Right cardiac atrium (tissue), 5 donors: Measurements from ENCODE around the gene FKBP6. TPM values are rescaled to one million over a fixed set of nuclear protein-coding genes. Genes with fewer than 3 reads are reported as not detected.
"Not testable (repeated sequence)": the region's sequence is repeated elsewhere in the genome, so short reads cannot be mapped to it uniquely, and the experiment has no call there.

Source experiments
- ATAC-seq, 2 donors: fragments of 200-7000 bp; cut with Tn5 transposase; one replicate each; pipeline versions ENCODE4 v1.8.0 to v1.9.1; 2020; ENCODE audit warnings: moderate library complexity in 2 of 2, mild to moderate bottlenecking in 1 of 2
- DNase-seq, 3 donors: peaks; one replicate each; pipeline ENCODE4 v3.0.0-alpha.2; 2020
- H3K27ac ChIP-seq: one replicate; pipeline ENCODE4 v1.5.1; 2013; ENCODE audit warnings: mild to moderate bottlenecking, low read length, control low read depth, moderate library complexity
- H3K27me3 ChIP-seq: one replicate; pipeline ENCODE4 v1.6.1; 2013; ENCODE audit not compliant: control insufficient read depth, insufficient read depth
- H3K4me1 ChIP-seq: one replicate; pipeline ENCODE4 v1.6.1; 2013; ENCODE audit warnings: low read length; ENCODE audit not compliant: control insufficient read depth, insufficient read depth
- H3K4me3 ChIP-seq: one replicate; pipeline ENCODE4 v1.5.1; 2013; ENCODE audit warnings: low read length, control low read depth
- H3K9me3 ChIP-seq: one replicate; pipeline ENCODE4 v1.6.1; 2013; ENCODE audit warnings: low read length; ENCODE audit not compliant: control insufficient read depth
- whole genome bisulfite sequencing: extraction: QIAGEN DNeasy Blood & Tissue Kit; methylation state at CpG from one replicate; pipeline ENCODE4 v1.1.7; 2013; 5-methylcytosine and 5-hydroxymethylcytosine counted together
- intact Hi-C, 4 donors: fragments of 100-400 bp; cut with DNase I; formaldehyde crosslinking; loops; one replicate each; pipeline versions ENCODE4 v1.11.0 to v1.14.0; 2022 to 2023
- polyA plus RNA-seq: library from polyadenylated mRNA; stranded (reverse); fragments of 200-250 nt; gene quantifications from one replicate; pipeline ENCODE4 v1.2.3, GENCODE V29; 2013
- total RNA-seq, 4 donors: library from RNA; stranded (reverse); fragmentation: NEBNext Ultra II Directional; extraction: Animal tissue kit (Norgen Biotek cat#: 25700); gene quantifications; one replicate each; pipeline ENCODE4 v1.2.1, GENCODE V29; 2021
- donor health status: healthy with polysubstance abuse.
- donor health status: DM: no; HTN: yes; CAD: no.
- donor health status: DM: no; HTN: no; CAD: no.
- donor health status: DM: no; HTN: yes; CAD: no; lungs with severe emphysema.
- donor health status: DM: yes; HTN: yes; CAD: no.

FKBP6 gene
- total and polyA plus RNA-seq, 5 donors, result not detected

DNA sequence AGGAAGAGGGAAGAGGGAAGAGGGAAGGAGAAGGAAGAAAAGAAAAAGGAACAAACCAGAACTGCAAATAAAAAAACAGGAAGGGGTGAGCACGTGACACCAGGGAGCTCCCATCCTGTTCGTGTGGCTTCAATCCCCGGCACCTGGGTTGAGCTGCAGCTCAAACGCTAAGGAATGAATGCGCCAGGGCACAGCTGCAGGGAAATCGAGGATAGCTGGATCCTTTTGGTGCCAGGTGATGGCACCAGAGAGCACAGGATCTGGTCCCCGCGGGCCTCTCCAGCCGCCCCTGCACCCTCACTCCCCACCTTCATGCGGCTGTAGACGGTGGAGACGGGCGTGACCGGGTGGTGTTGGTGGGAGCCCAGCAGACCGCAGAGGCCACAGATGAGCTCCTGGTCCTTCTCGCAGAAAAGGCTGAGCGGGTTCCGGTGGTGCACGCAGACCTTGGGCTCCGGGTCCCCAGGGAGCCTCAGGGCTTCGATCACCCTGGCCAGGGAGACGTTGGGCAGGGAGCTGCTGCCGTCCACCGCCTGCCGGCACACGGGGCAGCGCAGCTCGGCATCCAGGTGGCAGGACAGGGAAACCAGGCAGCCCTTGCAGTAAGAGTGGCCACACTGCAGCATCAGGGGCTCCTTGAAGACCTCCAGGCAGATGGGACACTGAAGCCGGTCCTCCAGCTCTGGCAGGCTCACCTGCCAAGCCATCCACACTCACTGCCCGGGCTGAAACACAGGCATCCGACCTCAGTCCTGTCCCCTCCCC is 3.7 kb upstream of the FKBP6 start:
- H3K27ac ChIP-seq, intact Hi-C loops, H3K4me1 ChIP-seq, H3K4me3 ChIP-seq, H3K27me3 ChIP-seq, H3K9me3 ChIP-seq: not testable (repeated sequence)
- DNase-seq (peak; percentile 32 to 69 (median 69)), ATAC-seq (peak; percentile 55 to 64)
- 13% methylated on average over 28 of the region's 31 CpGs for WGBS

DNA sequence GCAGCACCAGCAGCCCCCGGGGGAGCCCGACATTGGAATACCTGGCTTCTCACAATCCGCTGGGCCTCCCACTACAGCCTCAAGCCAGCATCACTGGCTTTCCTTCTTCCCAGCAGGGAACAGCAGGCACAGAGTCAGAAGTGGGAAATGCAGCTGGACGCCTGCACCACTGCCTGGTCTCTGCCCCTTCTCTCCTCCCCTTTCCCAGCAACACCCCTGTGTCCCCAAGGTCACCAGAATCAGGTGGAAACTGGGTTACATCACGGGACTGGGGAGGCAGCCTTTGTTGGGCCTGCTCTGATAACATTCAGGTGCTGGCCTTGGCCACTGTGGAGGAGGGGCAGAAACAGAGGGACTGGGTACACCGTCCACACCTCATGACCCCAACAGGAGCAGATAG is 2.5 kb upstream of the FKBP6 start:
- DNase-seq, H3K4me3 ChIP-seq, H3K27me3 ChIP-seq, H3K27ac ChIP-seq, intact Hi-C loops, ATAC-seq, H3K4me1 ChIP-seq, H3K9me3 ChIP-seq: not testable (repeated sequence)
- WGBS, result 86% methylated on average over 6 of the region's 6 CpGs

DNA sequence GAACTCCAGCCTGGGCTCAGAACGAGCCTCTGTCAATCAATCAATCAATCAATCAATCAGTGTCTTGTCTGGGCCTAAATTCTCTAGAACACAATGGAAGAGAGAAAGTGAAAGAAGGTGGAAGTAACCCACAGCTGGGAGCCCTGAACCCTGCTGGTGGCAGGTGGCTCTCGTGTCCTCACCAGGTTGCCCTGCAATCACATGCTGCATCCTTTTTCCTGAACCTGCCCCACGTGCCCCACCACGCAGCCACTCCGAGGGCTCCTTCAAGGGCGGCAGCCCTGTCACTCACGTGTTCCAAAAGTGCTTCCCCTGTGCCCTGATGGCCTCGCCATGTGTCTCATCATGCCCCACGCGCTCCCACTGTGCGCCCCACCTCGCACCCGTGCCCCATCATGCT is 512 bp upstream of the FKBP6 start:
- H3K9me3 ChIP-seq, intact Hi-C loops, H3K4me1 ChIP-seq, H3K27me3 ChIP-seq, DNase-seq, H3K4me3 ChIP-seq, ATAC-seq, H3K27ac ChIP-seq: not testable (repeated sequence)
- WGBS, result 90% methylated on average over 10 of the region's 13 CpGs

DNA sequence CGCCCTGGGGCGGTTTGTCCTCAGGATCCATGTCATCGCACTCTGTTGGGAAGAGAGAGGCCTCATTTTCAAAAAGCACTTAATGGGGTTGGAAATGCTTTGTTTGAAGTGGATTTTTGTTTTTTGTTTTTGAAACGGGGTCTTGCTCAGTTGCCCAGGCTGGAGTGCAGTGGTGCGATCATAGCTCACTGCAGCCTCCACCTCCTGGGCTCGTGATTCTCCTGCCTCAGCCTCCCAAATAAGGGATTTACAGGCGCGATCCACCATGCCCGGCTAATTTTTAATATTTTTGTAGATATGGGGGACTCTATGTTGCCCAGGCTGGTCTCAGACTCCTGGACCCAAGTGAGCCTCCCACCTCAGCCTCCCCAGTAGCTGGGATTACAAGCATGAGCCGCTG is 735 bp downstream of the FKBP6 start:
- 96% methylated on average over 10 of the region's 10 CpGs for WGBS
- Histone ChIP-seq H3K9me3 (no peaks in the 10 kb centered on the region), H3K4me1 (no peaks in the 10 kb centered on the region), H3K4me3 (no peak overlapping the region), H3K27me3 (no peaks in the 10 kb centered on the region), H3K27ac (no peak overlapping the region)
- ATAC-seq, result no peak
- intact Hi-C loops, result no loop called here
- DNase-seq, result no peak

DNA sequence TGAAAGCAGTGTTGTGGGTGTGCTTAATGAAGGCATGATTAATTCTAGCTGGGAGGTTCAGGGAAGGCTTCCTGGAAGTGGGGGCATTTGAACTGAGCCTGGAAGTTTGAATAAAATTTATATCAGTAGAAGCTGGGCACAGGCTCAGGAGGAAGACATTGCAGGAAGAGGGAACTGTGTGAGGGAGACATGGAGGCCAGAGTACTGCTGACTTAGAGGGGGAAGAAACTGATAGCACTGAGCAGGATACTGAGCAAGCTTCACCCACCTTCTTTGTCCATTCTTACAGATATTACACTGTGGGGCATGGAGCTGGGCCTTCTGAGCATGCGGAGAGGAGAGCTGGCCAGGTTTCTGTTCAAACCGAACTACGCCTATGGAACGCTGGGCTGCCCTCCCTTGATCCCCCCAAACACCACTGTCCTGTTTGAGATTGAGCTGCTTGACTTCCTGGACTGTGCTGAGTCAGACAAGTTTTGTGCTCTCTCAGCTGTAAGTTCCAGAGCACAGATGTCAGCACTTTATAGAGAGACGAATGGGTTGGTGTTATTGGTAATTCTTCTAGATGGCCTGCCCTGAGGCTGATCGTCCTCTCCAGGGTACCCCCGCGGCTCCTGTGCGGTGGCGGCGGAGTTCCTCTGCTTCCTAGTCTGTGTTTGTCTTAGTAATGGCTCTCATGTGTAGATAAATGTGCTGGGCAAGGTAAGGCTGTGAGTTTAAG is 2.1 kb downstream of the FKBP6 start:
- Histone ChIP-seq H3K9me3 (no peaks in the 10 kb centered on the region), H3K4me3 (no peak overlapping the region), H3K27ac (no peak overlapping the region), H3K27me3 (no peaks in the 10 kb centered on the region), H3K4me1 (no peaks in the 10 kb centered on the region)
- intact Hi-C loops, result loop anchor here in 1 of 4 donors (10.0 kb wide), 1 partner anchor 125 kb away; no protein-coding TSS in a partner anchor
- ATAC-seq (peak; percentile 71 to 73), DNase-seq (no peak)
- WGBS, result 27% methylated on average over 11 of the region's 11 CpGs

DNA sequence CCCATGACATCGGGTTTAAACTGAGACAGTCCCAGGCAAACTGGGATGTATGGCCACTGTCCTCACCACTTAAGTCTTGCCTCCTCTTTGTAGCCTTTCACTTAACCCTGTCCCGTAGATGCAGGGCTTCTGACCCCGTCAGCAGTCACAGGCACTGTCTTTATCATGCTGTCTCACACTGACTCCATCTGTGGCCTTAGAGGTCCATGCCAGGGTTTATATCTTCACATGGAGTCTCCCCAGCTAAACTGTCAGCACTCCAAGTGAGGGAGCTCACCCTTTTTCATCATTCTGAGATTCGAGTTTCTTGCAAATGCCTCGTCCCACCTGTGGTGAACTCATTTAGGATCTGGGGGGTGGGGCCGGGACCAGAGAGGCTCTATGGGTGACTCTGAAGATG is 2.8 kb downstream of the FKBP6 start:
- Histone ChIP-seq H3K4me3 (no peak overlapping the region), H3K27ac (no peak overlapping the region), H3K4me1 (no peaks in the 10 kb centered on the region), H3K27me3 (no peaks in the 10 kb centered on the region), H3K9me3 (no peaks in the 10 kb centered on the region)
- DNase-seq (no peak), ATAC-seq (no peak)
- intact Hi-C loops, result loop anchor here in 1 of 4 donors (10.0 kb wide), 1 partner anchor 124 kb away; no protein-coding TSS in a partner anchor
- WGBS, result 55% methylated on average over 6 of the region's 6 CpGs

DNA sequence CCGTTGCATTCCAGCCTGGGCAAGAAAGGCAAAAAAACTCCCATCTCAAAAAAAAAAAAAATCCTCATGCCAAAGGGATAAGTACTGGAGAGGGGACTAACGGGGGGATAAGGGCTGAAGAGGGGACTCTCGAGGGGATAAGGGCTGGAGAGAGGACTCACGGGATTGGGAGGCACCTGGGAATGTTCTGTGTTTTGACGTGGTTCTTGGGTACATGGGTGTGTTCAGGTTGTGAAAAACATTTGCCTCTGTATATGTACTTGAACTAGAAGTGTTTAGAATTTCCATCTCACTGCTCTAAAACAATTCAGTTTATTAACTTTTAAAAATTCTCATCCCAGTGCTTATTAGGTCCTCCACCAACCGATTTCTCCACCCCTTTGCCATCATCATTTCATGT is 4.5 kb downstream of the FKBP6 start:
- Histone ChIP-seq H3K9me3 (no peaks in the 10 kb centered on the region), H3K4me3 (no peak overlapping the region), H3K27ac (no peak overlapping the region), H3K27me3 (no peaks in the 10 kb centered on the region), H3K4me1 (no peaks in the 10 kb centered on the region)
- ATAC-seq (no peak), DNase-seq (no peak)
- intact Hi-C loops, result loop anchor here in 1 of 4 donors (10.0 kb wide), 1 partner anchor 122 kb away; no protein-coding TSS in a partner anchor
- 73% methylated on average over 6 of the region's 6 CpGs for WGBS

DNA sequence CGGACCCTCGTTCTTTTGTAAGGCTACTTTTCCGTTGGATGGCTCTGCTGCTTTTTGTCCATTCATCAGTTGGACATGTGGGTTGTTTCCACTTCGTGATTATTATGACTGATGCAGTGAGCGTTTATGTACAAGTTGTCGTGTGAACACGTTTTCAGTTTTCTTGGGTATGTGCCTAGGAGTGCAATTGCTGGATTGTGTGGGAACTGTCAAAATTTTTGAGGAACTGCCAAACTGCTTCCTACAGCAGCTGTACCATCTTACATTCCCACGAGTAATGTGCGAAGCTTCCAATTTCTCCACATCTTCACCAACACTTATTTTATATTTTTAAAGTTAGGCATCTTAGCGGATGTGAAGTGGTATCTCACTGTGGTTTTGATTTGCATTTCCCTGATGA is 10.4 kb downstream of the FKBP6 start:
- ATAC-seq, result no peak
- DNase-seq, result no peak
- Histone ChIP-seq H3K27me3 (no peaks in the 10 kb centered on the region), H3K27ac (no peak overlapping the region), H3K9me3 (no peaks in the 10 kb centered on the region), H3K4me3 (no peak overlapping the region), H3K4me1 (no peaks in the 10 kb centered on the region)
- intact Hi-C loops, result loop anchor here in 1 of 4 donors (10.0 kb wide), 1 partner anchor 116 kb away; no protein-coding TSS in a partner anchor
- 55% methylated on average over 10 of the region's 10 CpGs for WGBS

DNA sequence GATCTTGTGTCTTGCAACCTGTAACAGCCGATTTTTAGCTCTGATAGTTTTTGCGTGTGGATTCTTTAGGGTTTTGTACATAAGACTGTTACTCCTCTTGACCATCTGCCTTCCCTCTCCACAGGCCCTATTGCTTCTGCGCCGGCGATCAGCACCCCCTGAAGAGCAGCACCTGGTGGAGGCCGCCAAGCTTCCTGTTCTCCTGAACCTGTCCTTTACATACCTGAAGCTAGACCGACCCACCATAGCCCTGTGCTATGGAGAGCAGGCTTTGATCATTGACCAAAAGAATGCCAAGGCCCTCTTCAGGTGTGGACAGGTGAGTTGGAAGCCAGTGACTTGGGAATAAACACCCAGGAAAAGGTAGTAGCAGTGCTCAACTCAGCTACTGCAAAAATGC is 12.6 kb downstream of the FKBP6 start:
- intact Hi-C loops, result loop anchor here in 2 of 4 donors (5.0 to 10.0 kb wide), 2 partner anchors 104 to 112 kb away; no protein-coding TSS in a partner anchor
- Histone ChIP-seq H3K27ac (no peak overlapping the region), H3K4me3 (no peak overlapping the region), H3K4me1 (no peaks in the 10 kb centered on the region), H3K9me3 (no peaks in the 10 kb centered on the region), H3K27me3 (no peaks in the 10 kb centered on the region)
- ATAC-seq, result no peak
- WGBS, result 68% methylated on average over 7 of the region's 7 CpGs
- no peak for DNase-seq

DNA sequence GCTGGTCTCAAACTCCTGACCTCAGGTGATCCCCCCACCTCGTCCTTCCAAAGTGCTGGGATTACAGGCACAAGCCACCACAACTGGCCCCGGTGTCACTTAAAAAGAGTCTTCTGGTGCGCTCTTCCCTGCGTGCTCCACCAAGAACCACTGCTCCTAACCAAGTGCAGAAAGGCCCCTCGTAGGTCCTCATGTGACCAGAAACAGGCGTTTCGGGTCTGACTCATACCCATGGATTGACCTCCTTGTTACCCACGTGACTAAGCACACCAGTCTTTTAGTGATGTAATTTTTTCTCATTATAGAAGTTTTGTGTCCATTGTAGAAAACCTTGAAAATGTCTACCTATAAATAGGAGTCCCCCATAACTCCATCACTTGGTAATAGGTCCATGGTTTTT is 13.9 kb downstream of the FKBP6 start:
- no peaks in the 10 kb centered on the region for H3K9me3 ChIP-seq
- DNase-seq (no peak), ATAC-seq (peak in 1 of 2 donors; percentile 40)
- intact Hi-C loops, result loop anchor here in 2 of 4 donors (5.0 to 10.0 kb wide), 2 partner anchors 103 to 110 kb away; no protein-coding TSS in a partner anchor
- no peaks in the 10 kb centered on the region for H3K4me1 ChIP-seq
- H3K27ac ChIP-seq, result no peak overlapping the region
- WGBS, result 60% methylated on average over 8 of the region's 8 CpGs
- H3K4me3 ChIP-seq, result no peak overlapping the region
- H3K27me3 ChIP-seq, result no peaks in the 10 kb centered on the region

DNA sequence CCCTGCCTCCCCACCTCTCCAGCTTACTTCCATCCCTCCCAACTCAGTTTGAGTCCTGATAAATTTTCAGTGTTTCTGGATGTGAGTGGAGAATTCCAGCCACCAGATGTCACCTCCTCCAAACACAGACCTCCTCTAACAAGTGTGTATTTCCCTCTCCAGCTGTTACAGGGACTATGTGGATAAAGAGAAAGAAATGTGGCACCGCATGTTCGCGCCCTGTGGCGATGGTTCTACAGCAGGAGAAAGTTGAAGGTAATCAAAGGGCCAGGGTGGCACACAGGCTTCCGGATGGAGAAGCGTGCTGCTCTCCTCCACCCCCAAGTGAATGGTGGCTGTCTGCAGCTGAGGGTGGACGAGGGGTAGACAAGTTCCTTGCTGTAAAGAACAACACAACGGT is 14.7 kb downstream of the FKBP6 start:
- no peaks in the 10 kb centered on the region for H3K27me3 ChIP-seq
- peak in 1 of 3 donors; percentile 55 for DNase-seq
- no peaks in the 10 kb centered on the region for H3K9me3 ChIP-seq
- H3K4me3 ChIP-seq, result no peak overlapping the region
- H3K27ac ChIP-seq, result no peak overlapping the region
- intact Hi-C loops, result loop anchor here in 2 of 4 donors (5.0 to 10.0 kb wide), 2 partner anchors 102 to 110 kb away; no protein-coding TSS in a partner anchor
- 34% methylated on average over 8 of the region's 8 CpGs for WGBS
- ATAC-seq, result peak; percentile 84 to 90
- no peaks in the 10 kb centered on the region for H3K4me1 ChIP-seq
